Trophoblast cell (in vitro differentiated cells and primary cell): Measurements from ENCODE around the gene BAZ1B.
A peak's percentile ranks its signal among the peaks of the same experiment; 100 is the strongest.

Experiments
- DNase-seq, 2 donors: peaks; one replicate each; pipeline ENCODE4 v3.0.0-alpha.2; 2016
- H2AFZ ChIP-seq: 2 replicates; pipeline ENCODE4 v1.6.1; 2013; ENCODE audit warnings: low read length, moderate library complexity, mild to moderate bottlenecking; ENCODE audit not compliant: insufficient read depth, poor library complexity
- H2AK5ac ChIP-seq: 2 replicates; pipeline ENCODE4 v1.6.1; 2013; ENCODE audit warnings: mild to moderate bottlenecking, low read length
- H2BK120ac ChIP-seq: 2 replicates; pipeline ENCODE4 v1.6.1; 2013; ENCODE audit warnings: low read length, mild to moderate bottlenecking, moderate library complexity; ENCODE audit not compliant: insufficient read depth, poor library complexity
- H2BK12ac ChIP-seq: 2 replicates; pipeline ENCODE4 v1.6.1; 2013; ENCODE audit warnings: mild to moderate bottlenecking, low read length, moderate library complexity
- H2BK5ac ChIP-seq: 2 replicates; pipeline ENCODE4 v1.6.1; 2013; ENCODE audit warnings: low read length, low read depth, moderate library complexity, mild to moderate bottlenecking; ENCODE audit not compliant: poor library complexity
- H3K14ac ChIP-seq: 2 replicates; pipeline ENCODE4 v1.6.1; 2013; ENCODE audit warnings: mild to moderate bottlenecking, low read length
- H3K18ac ChIP-seq: 2 replicates; pipeline ENCODE4 v1.6.1; 2013; ENCODE audit warnings: mild to moderate bottlenecking, low read length
- H3K23ac ChIP-seq: 2 replicates; pipeline ENCODE4 v1.6.1; 2013; ENCODE audit warnings: low read length
- H3K27ac ChIP-seq: 2 replicates; pipeline ENCODE4 v1.5.1; 2013; ENCODE audit warnings: low read depth, mild to moderate bottlenecking, inconsistent platforms, low read length, moderate library complexity
- H3K27me3 ChIP-seq: 2 replicates; pipeline ENCODE4 v1.6.1; 2013; ENCODE audit warnings: inconsistent platforms, mild to moderate bottlenecking, low read length, moderate library complexity; ENCODE audit not compliant: insufficient read depth
- H3K36me3 ChIP-seq, 2 experiments: 1 replicate in 1 of 2; 2 replicates in 1 of 2; pipeline ENCODE4 v1.6.1; 2013; ENCODE audit warnings: low read length in 2 of 2, mild to moderate bottlenecking in 2 of 2, moderate library complexity in 1 of 2; ENCODE audit not compliant: insufficient read depth in 2 of 2, control insufficient read depth in 1 of 2
- H3K4ac ChIP-seq: 2 replicates; pipeline ENCODE4 v1.6.1; 2013; ENCODE audit warnings: low read depth, mild to moderate bottlenecking, low read length, moderate library complexity
- H3K4me1 ChIP-seq, 2 experiments: 1 replicate in 1 of 2; 2 replicates in 1 of 2; pipeline ENCODE4 v1.6.1; 2013; ENCODE audit warnings: low read length in 2 of 2, mild to moderate bottlenecking in 2 of 2, moderate library complexity in 1 of 2; ENCODE audit not compliant: insufficient read depth in 2 of 2, control insufficient read depth in 1 of 2
- H3K4me2 ChIP-seq: 2 replicates; pipeline ENCODE4 v1.6.1; 2013; ENCODE audit warnings: inconsistent platforms, mild to moderate bottlenecking, low read length, moderate library complexity
- H3K4me3 ChIP-seq: 2 replicates; pipeline ENCODE4 v1.5.1; 2013; ENCODE audit warnings: mild to moderate bottlenecking, low read depth, low read length, inconsistent platforms
- H3K79me1 ChIP-seq: one replicate; pipeline ENCODE4 v1.6.1; 2013; ENCODE audit warnings: low read length
- H3K79me2 ChIP-seq: 2 replicates; pipeline ENCODE4 v1.6.1; 2013; ENCODE audit warnings: low read length, mild to moderate bottlenecking; ENCODE audit not compliant: control insufficient read depth, insufficient read depth, poor library complexity
- H3K9ac ChIP-seq: 2 replicates; pipeline ENCODE4 v1.6.1; 2013; ENCODE audit warnings: mild to moderate bottlenecking, low read length
- H3K9me3 ChIP-seq: 2 replicates; pipeline ENCODE4 v1.6.1; 2013; ENCODE audit warnings: low read depth, mild to moderate bottlenecking, control low read depth, inconsistent platforms, low read length; ENCODE audit not compliant: insufficient read depth
- H4K12ac ChIP-seq: 2 replicates; pipeline ENCODE4 v1.6.1; 2013; ENCODE audit warnings: low read depth, mild to moderate bottlenecking, low read length, moderate library complexity
- H4K8ac ChIP-seq: 2 replicates; pipeline ENCODE4 v1.6.1; 2013; ENCODE audit warnings: low read depth, mild to moderate bottlenecking, low read length, moderate library complexity
- H4K91ac ChIP-seq: one replicate; pipeline ENCODE4 v1.6.1; 2013; ENCODE audit warnings: low read depth, mild to moderate bottlenecking, low read length, moderate library complexity
- WGBS: extraction: QIAGEN DNeasy Blood & Tissue Kit; methylation state at CpG from one replicate; pipeline ENCODE4 v1.1.7; 2013; ENCODE audit warnings: missing lambda C conversion rate; ENCODE audit not compliant: insufficient read length, insufficient coverage; ENCODE audit errors: extremely low coverage; 5-methylcytosine and 5-hydroxymethylcytosine counted together

Gene BAZ1B

DNA sequence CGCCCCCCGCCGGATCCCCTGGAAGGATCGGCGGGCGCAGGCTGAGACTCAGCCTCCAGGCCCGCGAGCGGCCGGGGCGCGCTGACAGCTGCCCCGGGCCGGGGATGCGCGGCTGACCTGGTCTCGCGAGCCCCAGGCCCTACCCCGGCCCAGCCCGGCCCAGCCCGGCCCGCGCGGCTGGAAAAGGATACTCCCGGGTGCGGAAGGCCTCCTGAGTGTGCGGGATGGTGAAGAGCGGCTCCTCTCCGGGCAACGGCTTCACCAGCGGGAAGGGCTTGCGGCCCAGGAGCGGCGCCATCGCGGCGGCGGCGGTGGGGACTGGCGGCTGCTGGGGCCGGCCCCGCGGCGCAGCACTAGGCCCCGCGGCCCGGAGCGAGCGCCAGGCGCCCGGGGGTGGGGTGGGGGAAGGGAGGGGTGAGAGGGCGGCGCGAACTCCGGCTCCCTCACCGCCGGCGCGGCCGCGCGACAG lies 423 bp downstream of the BAZ1B start:
- Histone ChIP-seq H4K91ac (peak overlapping the region; percentile 94), H2AK5ac (peak overlapping the region; percentile 92), H2BK12ac (no peak overlapping the region), H3K27me3 (no peaks in the 10 kb centered on the region), H3K36me3 (peaks cover 6 to 11% of the 10 kb centered on the region in 2 experiments), H4K12ac (peak overlapping the region; percentile 87), H3K4me1 (peaks cover 2 to 4% of the 10 kb centered on the region in 2 experiments), H3K79me2 (peaks cover 22% of the 10 kb centered on the region), H2AFZ (peak overlapping the region; percentile 94), H3K9me3 (no peaks in the 10 kb centered on the region), H3K4me2 (peak overlapping the region; percentile 81), H3K4me3 (peak overlapping the region; percentile 100), H3K18ac (peak overlapping the region; percentile 97), H2BK120ac (peak overlapping the region; percentile 96), H3K9ac (peak overlapping the region; percentile 99), H4K8ac (peak overlapping the region; percentile 99), H3K79me1 (peaks cover 12% of the 10 kb centered on the region), H3K27ac (peak overlapping the region; percentile 93), H2BK5ac (peak overlapping the region; percentile 92), H3K23ac (no peak overlapping the region), H3K14ac (peak overlapping the region; percentile 99), H3K4ac (peak overlapping the region; percentile 96)
- no CpG with 5 or more reads among the region's 62 CpGs for whole genome bisulfite sequencing
- peak; percentile 21 to 59 for DNase-seq

DNA sequence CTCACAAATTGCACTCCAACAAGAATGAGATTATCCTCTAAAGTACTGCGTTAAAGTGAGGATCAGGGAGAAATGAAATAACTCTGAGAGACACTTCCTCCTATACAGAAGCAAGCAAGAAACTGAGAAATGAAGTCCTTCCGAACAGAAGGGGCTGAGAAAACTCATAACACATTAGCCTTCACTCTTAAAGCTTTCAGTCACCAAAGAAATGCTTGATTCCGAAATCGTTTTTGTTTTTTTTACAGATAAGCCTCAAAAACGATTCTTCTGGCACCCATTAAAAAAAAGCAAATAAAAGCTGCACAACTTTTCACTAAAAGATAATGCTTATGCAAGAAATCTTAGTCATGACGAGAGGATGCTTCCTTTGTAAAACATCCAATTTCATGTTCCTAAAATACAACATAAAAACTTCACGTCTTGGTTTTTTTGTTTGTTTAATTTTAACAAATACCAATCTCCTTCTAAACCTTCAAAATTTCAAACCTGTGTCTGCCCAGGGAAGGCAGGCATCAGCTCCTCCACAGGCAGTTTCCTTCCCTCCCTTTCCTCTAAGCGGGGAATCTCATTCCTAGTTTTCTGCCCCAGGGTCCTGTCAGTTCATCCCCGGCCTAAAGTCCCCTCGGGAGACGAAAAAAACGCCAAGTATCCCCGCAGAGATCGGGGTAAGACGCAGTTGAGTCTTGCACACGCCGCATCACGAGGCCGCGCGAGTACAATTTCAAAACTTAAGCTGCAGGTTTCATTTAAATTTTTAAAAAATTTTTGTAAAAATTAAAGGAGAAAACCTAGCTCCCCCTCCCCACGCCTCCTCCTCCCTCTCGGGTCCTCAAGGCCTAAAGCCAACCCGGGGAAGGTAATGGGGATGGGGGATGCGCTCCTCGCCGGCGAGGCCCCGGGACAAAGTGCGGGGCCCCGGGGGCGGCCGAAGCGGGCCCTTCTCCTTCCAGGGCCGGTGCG lies 1.1 kb downstream of the BAZ1B start:
- peak overlapping the region; percentile 92 for H2BK5ac ChIP-seq
- peaks cover 10 to 14% of the 10 kb centered on the region in 2 experiments for H3K36me3 ChIP-seq
- no peak overlapping the region for H2BK12ac ChIP-seq
- peak overlapping the region; percentile 93 for H4K8ac ChIP-seq
- H4K12ac ChIP-seq, result peak overlapping the region; percentile 87
- H2AFZ ChIP-seq, result peak overlapping the region; percentile 94
- peak overlapping the region; percentile 98 for H3K14ac ChIP-seq
- peaks cover 22% of the 10 kb centered on the region for H3K79me2 ChIP-seq
- peaks cover 2 to 4% of the 10 kb centered on the region in 2 experiments for H3K4me1 ChIP-seq
- H3K18ac ChIP-seq, result peak overlapping the region; percentile 97
- peak overlapping the region; percentile 100 for H3K4me3 ChIP-seq
- H2AK5ac ChIP-seq, result peak overlapping the region; percentile 92
- peak overlapping the region; percentile 81 for H3K4me2 ChIP-seq
- H3K27me3 ChIP-seq, result no peaks in the 10 kb centered on the region
- H3K79me1 ChIP-seq, result peaks cover 12% of the 10 kb centered on the region
- H3K27ac ChIP-seq, result peak overlapping the region; percentile 93
- H2BK120ac ChIP-seq, result peak overlapping the region; percentile 88
- no peak overlapping the region for H3K23ac ChIP-seq
- H3K9ac ChIP-seq, result peak overlapping the region; percentile 97
- H3K4ac ChIP-seq, result peak overlapping the region; percentile 98
- WGBS, result no CpG with 5 or more reads among the region's 36 CpGs
- DNase-seq, result peak; percentile 16 to 45
- no peaks in the 10 kb centered on the region for H3K9me3 ChIP-seq
- peak overlapping the region; percentile 94 for H4K91ac ChIP-seq

DNA sequence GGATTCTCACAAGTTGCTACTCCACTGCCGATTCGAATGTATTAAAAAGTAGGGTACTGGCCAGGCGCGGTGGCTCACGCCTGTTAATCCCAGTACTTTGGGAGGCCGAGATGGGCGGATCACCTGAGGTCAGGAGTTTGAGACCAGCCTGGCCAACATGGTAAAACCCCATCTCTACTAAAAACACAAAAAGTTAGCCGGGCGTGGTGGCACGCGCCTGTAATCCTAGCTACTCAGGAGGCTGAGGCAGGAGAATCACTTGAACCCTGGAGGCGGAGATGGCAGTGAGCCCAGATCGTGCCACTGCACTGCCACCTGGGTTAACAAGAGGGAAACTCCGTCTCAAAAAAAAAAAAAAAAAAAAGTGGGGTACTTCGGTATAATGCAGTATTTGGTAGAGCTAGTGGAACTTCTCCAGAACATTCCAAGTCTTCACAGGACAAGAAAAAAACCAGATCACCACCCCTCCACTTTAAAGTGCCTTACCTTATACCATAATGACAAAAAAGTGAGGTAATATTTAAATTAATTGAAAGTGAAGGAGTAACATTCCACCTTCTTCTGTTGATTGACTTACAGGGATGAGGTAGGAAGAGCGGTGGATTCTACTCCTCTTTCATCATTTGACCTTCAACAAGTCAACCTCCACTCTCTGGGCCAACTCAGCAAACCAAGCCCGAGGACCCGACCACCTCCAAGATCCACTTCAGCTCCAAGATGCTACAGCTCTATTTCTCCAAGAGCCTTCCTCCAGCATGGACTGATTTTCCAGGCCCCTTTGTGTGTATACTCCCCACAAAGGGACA lies 2.0 kb downstream of the BAZ1B start:
- no peak overlapping the region for H4K91ac ChIP-seq
- H3K4me1 ChIP-seq, result peaks cover 2 to 3% of the 10 kb centered on the region in 2 experiments
- H2AFZ ChIP-seq, result no peak overlapping the region
- no peak for DNase-seq
- peak overlapping the region; percentile 55 for H3K4me2 ChIP-seq
- no peak overlapping the region for H2BK120ac ChIP-seq
- H3K14ac ChIP-seq, result no peak overlapping the region
- H3K9ac ChIP-seq, result peak overlapping the region; percentile 14
- no peak overlapping the region for H4K8ac ChIP-seq
- H3K79me1 ChIP-seq, result peaks cover 12% of the 10 kb centered on the region
- H3K4ac ChIP-seq, result peak overlapping the region; percentile 98
- H2BK5ac ChIP-seq, result no peak overlapping the region
- H3K23ac ChIP-seq, result no peak overlapping the region
- H2BK12ac ChIP-seq, result no peak overlapping the region
- peaks cover 25% of the 10 kb centered on the region for H3K79me2 ChIP-seq
- peaks cover 18 to 20% of the 10 kb centered on the region in 2 experiments for H3K36me3 ChIP-seq
- no peak overlapping the region for H3K18ac ChIP-seq
- no CpG with 5 or more reads among the region's 18 CpGs for WGBS
- H2AK5ac ChIP-seq, result no peak overlapping the region
- H3K4me3 ChIP-seq, result no peak overlapping the region
- H4K12ac ChIP-seq, result no peak overlapping the region
- H3K27me3 ChIP-seq, result no peaks in the 10 kb centered on the region
- no peak overlapping the region for H3K27ac ChIP-seq
- no peaks in the 10 kb centered on the region for H3K9me3 ChIP-seq

DNA sequence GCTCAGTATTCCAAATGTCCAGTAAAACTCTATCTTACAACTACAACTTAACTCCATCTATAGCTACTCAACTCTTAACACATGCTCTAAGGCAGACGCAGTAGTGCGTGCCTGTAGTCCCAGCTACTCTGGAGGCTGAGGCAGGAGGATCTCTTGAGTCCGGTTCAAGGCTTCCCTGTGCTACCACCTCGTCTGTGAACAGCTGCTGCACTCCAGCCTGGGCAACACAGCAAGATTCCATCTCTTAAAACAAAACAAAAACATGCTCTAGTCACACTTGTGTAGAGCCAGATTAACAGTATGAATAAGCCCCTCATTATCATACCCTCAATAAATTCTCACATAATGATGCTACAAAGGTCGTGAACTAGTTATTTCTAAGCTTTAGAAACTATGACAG lies 3.6 kb downstream of the BAZ1B start:
- Histone ChIP-seq H3K18ac (no peak overlapping the region), H3K9ac (no peak overlapping the region), H3K27me3 (no peaks in the 10 kb centered on the region), H3K14ac (no peak overlapping the region), H2BK120ac (no peak overlapping the region), H3K4ac (peak overlapping the region; percentile 81), H3K23ac (peak overlapping the region; percentile 66), H4K8ac (no peak overlapping the region), H2BK12ac (no peak overlapping the region), H2AFZ (no peak overlapping the region), H3K27ac (no peak overlapping the region), H3K9me3 (no peaks in the 10 kb centered on the region), H3K79me2 (peaks cover 28% of the 10 kb centered on the region), H4K91ac (no peak overlapping the region), H3K79me1 (peaks cover 12% of the 10 kb centered on the region), H2AK5ac (no peak overlapping the region), H3K36me3 (peaks cover 27 to 28% of the 10 kb centered on the region in 2 experiments), H2BK5ac (no peak overlapping the region), H4K12ac (no peak overlapping the region), H3K4me2 (no peak overlapping the region), H3K4me1 (peaks cover 2 to 3% of the 10 kb centered on the region in 2 experiments), H3K4me3 (no peak overlapping the region)
- no CpG with 5 or more reads among the region's 5 CpGs for WGBS
- no peak for DNase-seq
